ENCODE results near the gene OR2H1. TPM values are rescaled to one million over a fixed set of nuclear protein-coding genes. Genes with fewer than 3 reads are reported as not detected.

Gene OR2H1
- total and polyA plus RNA-seq, 5 donors = not detected

- WGBS = 75% methylated on average over 4 of the region's 4 CpGs
- DNase-seq (no peak), ATAC-seq (no peak)
- intact Hi-C loops (cut with DNase I) = no loop called here
- Histone ChIP-seq H3K9me3 (ENCODE audit: control insufficient read depth, low read length) (no peaks in the 10 kb centered on the region), H3K4me1 (ENCODE audit: control insufficient read depth, insufficient read depth, low read length) (no peaks in the 10 kb centered on the region), H3K27me3 (ENCODE audit: control insufficient read depth, insufficient read depth) (no peaks in the 10 kb centered on the region), H3K4me3 (ENCODE audit: low read length) (no peak overlapping the region), H3K27ac (ENCODE audit: low read length) (no peak overlapping the region)
Measured at GRCh38 chr6:29496961-29497360, 40.0 kb downstream of the OR2H1 start.

- WGBS = 76% methylated on average over 5 of the region's 5 CpGs
- intact Hi-C loops (cut with DNase I) = no loop called here
- Histone ChIP-seq H3K9me3 (ENCODE audit: control insufficient read depth, low read length) (no peaks in the 10 kb centered on the region), H3K27ac (ENCODE audit: low read length) (no peak overlapping the region), H3K4me3 (ENCODE audit: low read length) (no peak overlapping the region), H3K27me3 (ENCODE audit: control insufficient read depth, insufficient read depth) (no peaks in the 10 kb centered on the region), H3K4me1 (ENCODE audit: control insufficient read depth, insufficient read depth, low read length) (no peaks in the 10 kb centered on the region)
- no peak for DNase-seq
- ATAC-seq = no peak
Measured at GRCh38 chr6:29499704-29500103, 42.7 kb downstream of the OR2H1 start.

- intact Hi-C loops (cut with DNase I) = no loop called here
- ATAC-seq = no peak
- DNase-seq = peak in 1 of 3 donors; percentile 37
Measured at GRCh38 chr6:29500594-29500993, 43.6 kb downstream of the OR2H1 start.

GRCh38 chr6:29501106-29501505 lies 44.2 kb downstream of the OR2H1 start:
- Histone ChIP-seq H3K27me3 (ENCODE audit: control insufficient read depth, insufficient read depth) (no peaks in the 10 kb centered on the region), H3K27ac (ENCODE audit: low read length) (no peak overlapping the region), H3K9me3 (ENCODE audit: control insufficient read depth, low read length) (no peaks in the 10 kb centered on the region), H3K4me3 (ENCODE audit: low read length) (no peak overlapping the region), H3K4me1 (ENCODE audit: control insufficient read depth, insufficient read depth, low read length) (no peaks in the 10 kb centered on the region)
- intact Hi-C loops (cut with DNase I) = no loop called here
- DNase-seq = no peak
- ATAC-seq = no peak
- WGBS = 86% methylated on average over 6 of the region's 6 CpGs

More at GRCh38 chr6:29500594-29500993, 43.6 kb downstream of the OR2H1 start:
- no peak overlapping the region for H3K4me3 ChIP-seq (ENCODE audit: low read length)
- H3K27me3 ChIP-seq (ENCODE audit: control insufficient read depth, insufficient read depth) = no peaks in the 10 kb centered on the region
- H3K9me3 ChIP-seq (ENCODE audit: control insufficient read depth, low read length) = no peaks in the 10 kb centered on the region
- no peak overlapping the region for H3K27ac ChIP-seq (ENCODE audit: low read length)
- 79% methylated on average over 8 of the region's 8 CpGs for WGBS
- H3K4me1 ChIP-seq (ENCODE audit: control insufficient read depth, insufficient read depth, low read length) = no peaks in the 10 kb centered on the region

GRCh38 chr6:29502181-29502580 lies 45.2 kb downstream of the OR2H1 start:
- Histone ChIP-seq H3K27me3 (ENCODE audit: control insufficient read depth, insufficient read depth) (no peaks in the 10 kb centered on the region), H3K9me3 (ENCODE audit: control insufficient read depth, low read length) (no peaks in the 10 kb centered on the region), H3K4me3 (ENCODE audit: low read length) (no peak overlapping the region), H3K4me1 (ENCODE audit: control insufficient read depth, insufficient read depth, low read length) (no peaks in the 10 kb centered on the region), H3K27ac (ENCODE audit: low read length) (no peak overlapping the region)
- no peak for DNase-seq
- intact Hi-C loops (cut with DNase I) = no loop called here
- 83% methylated on average over 3 of the region's 3 CpGs for WGBS
- no peak for ATAC-seq

GRCh38 chr6:29502597-29502996 lies 45.6 kb downstream of the OR2H1 start:
- intact Hi-C loops (cut with DNase I) = no loop called here
- H3K4me3 ChIP-seq (ENCODE audit: low read length) = no peak overlapping the region
- H3K27ac ChIP-seq (ENCODE audit: low read length) = no peak overlapping the region
- H3K4me1 ChIP-seq (ENCODE audit: control insufficient read depth, insufficient read depth, low read length) = no peaks in the 10 kb centered on the region
- no peaks in the 10 kb centered on the region for H3K9me3 ChIP-seq (ENCODE audit: control insufficient read depth, low read length)
- ATAC-seq (no peak), DNase-seq (no peak)
- 71% methylated on average over 5 of the region's 5 CpGs for whole genome bisulfite sequencing
- no peaks in the 10 kb centered on the region for H3K27me3 ChIP-seq (ENCODE audit: control insufficient read depth, insufficient read depth)

- H3K27me3 ChIP-seq (ENCODE audit: control insufficient read depth, insufficient read depth) = no peaks in the 10 kb centered on the region
- 59% methylated on average over 2 of the region's 2 CpGs for whole genome bisulfite sequencing
- H3K4me3 ChIP-seq (ENCODE audit: low read length) = no peak overlapping the region
Measured at GRCh38 chr6:29504961-29505360, 48.0 kb downstream of the OR2H1 start.

GRCh38 chr6:29505808-29506207 lies 48.9 kb downstream of the OR2H1 start:
- Histone ChIP-seq H3K27ac (ENCODE audit: low read length) (no peak overlapping the region), H3K9me3 (ENCODE audit: control insufficient read depth, low read length) (no peaks in the 10 kb centered on the region), H3K27me3 (ENCODE audit: control insufficient read depth, insufficient read depth) (no peaks in the 10 kb centered on the region), H3K4me1 (ENCODE audit: control insufficient read depth, insufficient read depth, low read length) (no peaks in the 10 kb centered on the region), H3K4me3 (ENCODE audit: low read length) (no peak overlapping the region)
- ATAC-seq (no peak), DNase-seq (no peak)
- intact Hi-C loops (cut with DNase I) = no loop called here
- WGBS = 88% methylated on average over 3 of the region's 3 CpGs

More at GRCh38 chr6:29504961-29505360, 48.0 kb downstream of the OR2H1 start:
- no peak for DNase-seq
- Histone ChIP-seq H3K4me1 (ENCODE audit: control insufficient read depth, insufficient read depth, low read length) (no peaks in the 10 kb centered on the region), H3K9me3 (ENCODE audit: control insufficient read depth, low read length) (no peaks in the 10 kb centered on the region), H3K27ac (ENCODE audit: low read length) (no peak overlapping the region)
- no peak for ATAC-seq
- intact Hi-C loops (cut with DNase I) = no loop called here

GRCh38 chr6:29506446-29507067 lies 49.6 kb downstream of the OR2H1 start:
- WGBS = 70% methylated on average over 11 of the region's 11 CpGs
- ATAC-seq (no peak), DNase-seq (no peak)
- no peak overlapping the region for H3K27ac ChIP-seq (ENCODE audit: low read length)
- H3K4me3 ChIP-seq (ENCODE audit: low read length) = no peak overlapping the region
- H3K9me3 ChIP-seq (ENCODE audit: control insufficient read depth, low read length) = no peaks in the 10 kb centered on the region
- intact Hi-C loops (cut with DNase I) = no loop called here
- H3K27me3 ChIP-seq (ENCODE audit: control insufficient read depth, insufficient read depth) = no peaks in the 10 kb centered on the region
- H3K4me1 ChIP-seq (ENCODE audit: control insufficient read depth, insufficient read depth, low read length) = no peaks in the 10 kb centered on the region

- no peak for DNase-seq
- intact Hi-C loops (cut with DNase I) = no loop called here
- WGBS = 81% methylated on average over 5 of the region's 5 CpGs
Measured at GRCh38 chr6:29507319-29507718, 50.4 kb downstream of the OR2H1 start.

GRCh38 chr6:29509239-29509638 lies 52.3 kb downstream of the OR2H1 start:
- Histone ChIP-seq H3K27ac (ENCODE audit: low read length) (no peak overlapping the region), H3K9me3 (ENCODE audit: control insufficient read depth, low read length) (no peaks in the 10 kb centered on the region), H3K4me3 (ENCODE audit: low read length) (no peak overlapping the region), H3K27me3 (ENCODE audit: control insufficient read depth, insufficient read depth) (no peaks in the 10 kb centered on the region), H3K4me1 (ENCODE audit: control insufficient read depth, insufficient read depth, low read length) (no peaks in the 10 kb centered on the region)
- 72% methylated on average over 6 of the region's 6 CpGs for WGBS
- ATAC-seq (no peak), DNase-seq (no peak)
- intact Hi-C loops (cut with DNase I) = no loop called here

More at GRCh38 chr6:29507319-29507718, 50.4 kb downstream of the OR2H1 start:
- Histone ChIP-seq H3K27ac (ENCODE audit: low read length) (no peak overlapping the region), H3K4me1 (ENCODE audit: control insufficient read depth, insufficient read depth, low read length) (no peaks in the 10 kb centered on the region), H3K27me3 (ENCODE audit: control insufficient read depth, insufficient read depth) (no peaks in the 10 kb centered on the region), H3K9me3 (ENCODE audit: control insufficient read depth, low read length) (no peaks in the 10 kb centered on the region), H3K4me3 (ENCODE audit: low read length) (no peak overlapping the region)
- ATAC-seq = no peak

GRCh38 chr6:29509711-29510110 lies 52.8 kb downstream of the OR2H1 start:
- no peak for DNase-seq
- no peaks in the 10 kb centered on the region for H3K9me3 ChIP-seq (ENCODE audit: control insufficient read depth, low read length)
- no peak overlapping the region for H3K4me3 ChIP-seq (ENCODE audit: low read length)
- intact Hi-C loops (cut with DNase I) = no loop called here
- no peaks in the 10 kb centered on the region for H3K27me3 ChIP-seq (ENCODE audit: control insufficient read depth, insufficient read depth)
- no peak for ATAC-seq
- no peak overlapping the region for H3K27ac ChIP-seq (ENCODE audit: low read length)
- 79% methylated on average over 9 of the region's 9 CpGs for WGBS
- H3K4me1 ChIP-seq (ENCODE audit: control insufficient read depth, insufficient read depth, low read length) = no peaks in the 10 kb centered on the region

Measured in right cardiac atrium (tissue), 5 donors.